Measurements from ENCODE around the gene ADGRV1.

- no peak for TF ChIP-seq POLR2A (IDR thresholded peaks at IDR 0.05; ENCODE audit: extremely low read depth, insufficient read length)
- TF ChIP-seq, protein P1, sequence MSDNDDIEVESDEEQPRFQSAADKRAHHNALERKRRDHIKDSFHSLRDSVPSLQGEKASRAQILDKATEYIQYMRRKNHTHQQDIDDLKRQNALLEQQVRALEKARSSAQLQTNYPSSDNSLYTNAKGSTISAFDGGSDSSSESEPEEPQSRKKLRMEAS (IDR thresholded peaks at IDR 0.05; ENCODE audit: low read depth, low read length): no peak
These were observed 150.9 kb downstream of the ADGRV1 start for GRCh38 chr5:90709323-90710155.

Data from NB4 (cell line).